GM21360 (cell line): ENCODE data around the gene NEMP1.
"Not testable (repeated sequence)": the region's sequence is repeated elsewhere in the genome, so short reads cannot be mapped to it uniquely, and the experiment has no call there.

Experiments
- ATAC-seq: cut with Tn5 transposase; IDR thresholded peaks from one replicate; pipeline ENCODE4 v1.9.1; 2021; ENCODE audit warnings: mild to moderate bottlenecking, moderate library complexity; ENCODE audit not compliant: unreplicated experiment

Gene NEMP1

DNA sequence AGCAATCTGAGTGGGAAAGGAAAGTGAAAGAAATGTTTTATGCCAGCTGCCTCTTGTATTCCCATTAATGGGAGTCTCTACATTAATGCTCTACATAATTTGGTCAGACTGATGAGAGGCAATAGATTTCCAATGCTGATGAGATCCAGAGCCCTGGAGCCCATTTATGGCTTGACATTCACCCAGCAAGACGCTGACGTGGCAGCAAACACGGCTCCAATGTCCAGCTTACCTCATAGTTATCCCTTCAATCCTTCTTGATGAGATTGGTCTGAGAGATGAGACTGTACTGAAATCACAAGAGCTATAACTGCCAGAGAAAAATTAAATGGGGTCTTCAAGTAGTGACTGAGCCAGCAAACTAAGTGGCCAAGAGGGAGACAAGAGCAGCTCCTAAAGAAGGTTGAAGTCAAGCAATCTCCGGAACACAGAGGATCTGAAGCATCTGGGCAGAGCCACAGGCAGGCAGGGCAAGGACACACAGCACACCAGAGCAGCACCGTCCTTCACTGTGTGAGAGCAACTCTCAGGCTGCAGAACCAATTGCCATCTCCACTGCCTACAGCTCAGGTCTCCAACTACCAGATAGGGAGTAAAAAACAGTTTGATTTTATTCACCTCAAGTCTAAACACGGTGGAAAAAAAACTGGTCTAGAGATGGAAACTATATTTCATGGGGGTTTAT lies 21.4 kb downstream of the NEMP1 start:
- ATAC-seq: no peak

DNA sequence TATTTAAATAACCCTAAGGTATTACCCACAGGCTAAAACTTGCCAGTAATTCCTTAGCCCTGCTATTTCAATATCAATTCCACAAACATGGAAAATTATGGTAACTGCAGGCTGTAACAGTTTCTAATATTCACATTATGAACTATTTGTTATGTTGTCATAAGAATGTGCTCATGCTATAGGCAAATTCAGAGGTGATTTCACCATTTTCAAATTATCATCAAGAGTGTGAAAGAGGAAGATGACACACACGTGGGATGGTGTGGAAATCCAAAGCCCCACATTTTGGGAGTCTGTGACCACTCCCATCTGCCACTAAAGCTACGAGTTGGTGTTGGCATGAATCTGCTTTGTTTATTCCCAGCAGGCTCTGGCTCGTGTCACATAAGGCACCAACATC lies 22.8 kb downstream of the NEMP1 start:
- ATAC-seq: no peak

DNA sequence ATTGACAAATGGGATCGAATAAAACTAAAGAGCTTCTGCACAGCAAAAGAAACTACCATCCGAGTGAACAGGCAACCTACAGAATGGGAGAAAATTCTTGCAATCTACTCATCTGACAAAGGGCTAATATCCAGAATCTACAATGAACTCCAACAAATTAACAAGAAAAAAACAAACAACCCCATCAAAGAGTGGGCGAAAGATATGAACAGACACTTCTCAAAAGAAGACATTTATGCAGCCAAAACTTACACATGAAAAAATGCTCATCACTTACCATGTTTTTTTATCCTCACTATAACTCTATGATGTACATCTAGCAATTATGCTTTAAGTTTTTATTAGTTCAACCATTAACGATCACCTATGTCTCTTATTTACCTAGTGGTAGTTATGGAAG lies 24.7 kb downstream of the NEMP1 start:
- not testable (repeated sequence) for ATAC-seq

DNA sequence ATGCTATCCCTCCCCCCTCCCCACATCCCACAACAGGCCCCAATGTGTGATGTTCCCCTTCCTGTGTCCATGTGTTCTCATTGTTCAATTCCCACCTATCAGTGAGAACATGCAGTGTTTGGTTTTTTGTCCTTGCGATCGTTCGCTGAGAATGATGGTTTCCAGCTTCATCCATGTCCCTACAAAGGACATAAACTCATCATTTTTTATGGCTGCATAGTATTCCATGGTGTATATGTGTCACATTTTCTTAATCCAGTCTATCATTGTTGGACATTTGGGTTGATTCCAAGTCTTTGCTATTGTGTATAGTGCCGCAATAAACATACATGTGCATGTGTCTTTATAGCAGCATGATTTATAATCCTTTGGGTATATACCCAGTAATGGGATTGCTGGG lies 25.4 kb downstream of the NEMP1 start:
- ATAC-seq: not testable (repeated sequence)

DNA sequence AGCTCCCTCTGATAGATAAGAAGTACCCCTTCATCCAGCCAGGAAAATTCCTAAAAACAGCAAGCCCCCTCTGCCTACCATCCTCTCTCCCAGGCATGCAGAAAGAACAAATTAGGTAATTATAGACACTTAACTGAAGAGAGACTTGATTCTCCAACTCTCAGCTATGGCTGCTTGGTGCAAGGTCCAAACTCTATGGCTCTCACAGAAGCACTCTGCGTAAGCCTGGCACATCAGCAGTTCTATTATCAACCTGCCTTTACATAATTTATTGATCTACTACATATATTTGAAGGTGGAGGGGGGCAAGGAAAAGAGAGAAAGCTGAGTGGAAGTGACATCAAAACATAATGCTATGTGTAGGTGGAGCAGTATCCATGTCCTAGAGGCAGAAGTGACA lies 27.6 kb downstream of the NEMP1 start:
- no peak for ATAC-seq

DNA sequence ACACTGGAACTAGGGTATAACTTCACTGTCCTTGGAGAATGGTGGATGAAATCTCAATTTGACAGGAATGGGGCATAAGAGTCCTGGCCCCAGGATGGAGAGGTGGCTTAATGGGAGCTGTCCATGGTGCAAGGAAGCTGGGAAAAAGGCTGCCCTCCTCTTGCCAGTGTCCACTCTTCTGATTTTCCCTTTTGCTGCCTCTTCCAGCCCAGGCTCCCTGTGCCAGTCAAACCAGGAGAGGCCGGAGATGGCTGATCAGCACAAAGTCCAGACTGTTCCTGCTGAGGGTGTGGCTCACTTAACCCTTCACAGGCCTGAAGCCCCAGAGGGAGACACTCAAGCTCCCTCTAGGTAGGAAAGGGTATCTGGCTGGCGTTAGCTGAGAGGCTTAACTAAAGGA lies 28.7 kb downstream of the NEMP1 start, which contains the start of gene MYO1A:
TSS of gene MYO1A (minus strand) at position 240 of the 400 bp plus-strand sequence. CDS start 1,806 bp downstream, outside the sequence.
- ATAC-seq: no peak

DNA sequence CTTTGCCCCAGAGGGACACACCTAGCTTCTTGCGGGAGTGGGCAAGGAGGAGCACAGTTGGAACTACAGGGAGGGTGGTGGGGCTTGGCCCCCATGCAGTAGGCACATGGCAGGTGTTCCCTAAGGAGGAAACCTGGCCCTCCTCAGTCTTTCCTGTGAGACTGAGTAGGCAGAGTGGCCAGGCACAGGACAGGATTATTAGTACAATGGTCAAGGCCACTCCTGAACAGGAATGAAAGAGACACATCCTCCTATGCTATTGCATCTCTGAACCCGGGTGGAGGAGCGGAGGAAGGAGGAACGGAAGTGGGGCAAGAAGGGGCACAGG lies 29.5 kb downstream of the NEMP1 start:
- no peak for ATAC-seq

DNA sequence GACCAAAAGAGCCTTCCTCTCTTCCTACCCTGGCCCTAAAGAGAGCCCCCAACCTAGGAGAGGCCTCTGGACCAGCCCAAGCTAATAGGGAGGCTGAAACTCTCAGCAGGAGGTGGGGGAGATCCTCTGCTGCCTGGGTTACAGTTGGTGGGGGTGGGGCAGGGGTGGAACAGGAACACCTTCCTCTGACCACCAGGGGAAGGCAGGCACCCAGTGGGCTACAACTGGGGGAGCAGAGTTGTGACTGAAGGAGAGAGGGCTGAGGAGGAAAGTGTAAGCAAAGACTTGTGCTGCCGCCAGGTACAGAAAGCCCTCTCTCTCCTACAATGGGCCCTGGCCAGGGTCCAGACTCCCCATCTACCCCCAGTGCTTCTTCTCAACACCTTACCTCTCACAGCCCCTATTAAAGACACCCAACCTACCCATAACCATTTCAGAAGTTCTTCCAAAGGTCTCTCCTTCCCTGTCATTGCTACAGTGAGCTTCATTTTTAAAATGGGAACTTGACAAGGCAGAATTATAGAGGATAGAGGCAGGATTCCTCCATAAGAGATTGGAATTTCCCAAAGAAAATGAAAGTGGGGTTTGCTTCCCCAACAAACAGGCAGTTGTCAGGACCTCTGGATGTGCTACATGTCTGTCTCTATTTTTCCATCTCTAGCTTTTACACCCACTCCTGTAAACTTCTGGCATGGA lies 30.0 kb downstream of the NEMP1 start:
- ATAC-seq: no peak

DNA sequence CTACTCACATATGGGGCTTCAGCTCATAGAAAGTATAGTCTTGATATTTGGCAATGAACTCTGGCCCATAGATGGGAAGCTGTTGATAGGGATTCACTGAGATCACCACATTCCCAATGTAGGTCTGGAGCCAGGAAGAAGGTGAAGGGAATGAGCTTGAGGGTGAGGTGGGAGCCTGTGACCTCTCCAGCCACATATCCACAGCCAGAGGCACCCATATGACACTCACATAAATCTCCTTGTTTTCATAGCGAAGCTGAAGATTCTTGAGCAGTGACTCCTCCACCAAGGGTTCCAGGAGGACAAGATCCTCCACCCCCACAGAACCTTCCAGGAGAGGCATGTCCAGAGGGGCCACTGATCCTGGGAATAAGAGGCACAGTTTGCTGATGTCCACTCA lies 30.6 kb downstream of the NEMP1 start:
- no peak for ATAC-seq

DNA sequence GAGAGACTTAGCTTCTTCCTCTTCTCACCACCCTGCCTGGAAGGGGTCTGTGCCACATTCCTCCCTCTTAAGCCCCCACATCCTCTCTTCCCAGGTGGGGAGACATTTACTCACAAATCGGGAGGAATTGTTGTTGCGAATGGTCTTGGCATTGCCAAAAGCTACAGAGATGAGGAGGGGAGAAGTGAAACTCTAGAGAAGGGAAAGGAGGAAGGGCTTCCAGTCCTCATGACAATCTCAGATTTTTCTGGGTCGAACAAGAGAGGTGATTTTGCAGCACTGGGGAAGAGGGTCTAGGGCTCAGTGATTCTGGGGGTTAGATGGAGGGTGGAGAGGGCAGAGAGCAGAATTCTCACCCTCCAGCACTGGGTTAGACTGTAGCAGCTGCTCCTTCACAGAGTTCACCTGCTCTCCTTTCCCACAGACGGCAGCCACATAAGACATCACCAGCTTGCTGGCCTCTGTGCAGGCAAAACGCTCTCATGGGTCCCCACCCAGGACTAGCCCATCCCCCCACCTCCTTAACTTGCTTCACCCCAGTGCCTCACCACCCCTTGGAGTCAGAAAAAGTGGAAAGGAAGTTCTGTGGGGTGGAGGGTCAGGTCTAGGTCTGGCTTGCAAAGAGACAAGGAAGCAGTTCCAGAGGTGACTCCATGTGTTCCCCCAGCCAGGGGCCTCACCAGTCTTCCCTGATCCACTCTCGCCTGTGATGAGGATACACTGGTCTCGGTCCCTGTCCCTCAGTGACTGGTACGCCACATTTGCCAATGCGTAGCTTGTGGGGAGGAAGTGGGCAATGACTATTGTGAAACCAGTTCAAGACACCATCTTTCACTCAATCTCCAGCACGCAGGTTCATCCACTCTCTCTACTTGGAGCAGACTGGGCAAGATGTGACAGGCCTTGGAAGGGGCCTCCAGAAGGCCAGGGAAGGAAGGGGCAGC lies 31.4 kb downstream of the NEMP1 start:
- no peak for ATAC-seq

DNA sequence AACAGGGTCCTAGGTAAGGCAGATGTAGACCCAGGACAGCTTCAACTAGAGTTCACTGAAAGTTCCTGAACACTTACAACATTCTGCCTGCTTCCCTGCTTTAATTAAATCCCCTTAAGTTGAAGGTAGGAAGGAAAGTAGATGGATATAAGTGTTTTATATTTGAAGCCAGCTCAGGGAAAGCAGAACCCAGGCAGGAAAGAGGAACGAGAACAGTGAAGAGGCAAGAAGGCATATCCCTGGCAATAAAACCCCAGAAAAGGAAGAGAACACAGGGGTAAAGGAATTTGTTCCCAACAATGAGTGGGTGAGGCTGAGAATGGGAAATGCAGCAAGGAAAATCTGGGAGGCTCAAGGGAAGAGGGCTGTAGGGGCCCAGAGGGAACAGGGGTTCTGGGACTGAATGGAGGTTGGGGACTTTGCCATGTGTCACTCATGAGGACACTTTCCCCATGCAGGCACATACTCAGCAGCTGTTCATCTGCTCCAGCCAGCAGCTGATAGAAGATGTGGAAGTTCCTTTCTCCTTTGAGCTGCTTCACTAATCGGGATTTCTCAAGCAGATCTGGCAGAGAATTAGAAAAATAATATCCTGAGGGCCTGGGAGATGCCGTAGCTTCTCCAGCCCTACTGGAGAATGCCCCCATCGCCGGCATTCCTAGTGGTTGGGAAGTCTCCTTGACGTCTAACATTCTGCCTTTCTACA lies 32.4 kb downstream of the NEMP1 start:
- ATAC-seq: no peak

DNA sequence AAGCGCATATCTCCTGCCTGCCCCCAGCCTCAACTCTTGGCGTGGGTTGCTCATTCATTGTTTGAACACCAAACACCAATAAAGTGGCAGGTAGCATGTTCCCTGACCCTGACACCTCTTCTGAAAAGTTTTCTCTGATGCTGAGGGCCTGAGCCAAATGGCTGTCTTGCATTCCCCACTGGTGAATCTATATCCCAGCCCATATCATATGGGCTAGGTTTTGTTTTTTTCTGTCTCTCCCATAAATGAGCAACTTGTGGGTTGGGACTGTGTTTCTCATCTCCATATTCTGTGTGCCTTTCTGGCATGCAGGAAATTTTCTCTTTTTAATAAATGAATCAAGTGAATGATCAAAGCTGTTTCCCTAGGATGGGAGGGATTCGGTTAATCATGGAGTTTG lies 33.7 kb downstream of the NEMP1 start:
- no peak for ATAC-seq

DNA sequence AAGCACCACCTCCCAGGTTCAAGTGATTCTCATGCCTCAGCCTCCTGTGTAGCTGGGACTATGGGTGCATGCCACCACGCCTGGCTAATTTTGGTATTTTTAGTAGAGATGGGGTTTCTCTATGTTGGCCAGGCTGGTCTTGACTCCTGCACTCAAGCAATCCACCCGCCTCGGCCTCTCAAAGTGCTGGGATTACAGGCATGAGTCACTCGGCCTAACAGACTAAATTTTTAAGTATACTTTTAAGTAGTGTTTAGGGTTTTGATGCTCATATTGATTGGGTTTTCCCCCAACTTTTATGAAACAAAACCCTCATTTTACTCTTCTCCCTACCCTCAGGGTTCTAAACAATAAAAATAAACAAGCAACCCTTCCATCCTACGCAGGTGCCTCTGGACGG lies 34.1 kb downstream of the NEMP1 start:
- no peak for ATAC-seq

DNA sequence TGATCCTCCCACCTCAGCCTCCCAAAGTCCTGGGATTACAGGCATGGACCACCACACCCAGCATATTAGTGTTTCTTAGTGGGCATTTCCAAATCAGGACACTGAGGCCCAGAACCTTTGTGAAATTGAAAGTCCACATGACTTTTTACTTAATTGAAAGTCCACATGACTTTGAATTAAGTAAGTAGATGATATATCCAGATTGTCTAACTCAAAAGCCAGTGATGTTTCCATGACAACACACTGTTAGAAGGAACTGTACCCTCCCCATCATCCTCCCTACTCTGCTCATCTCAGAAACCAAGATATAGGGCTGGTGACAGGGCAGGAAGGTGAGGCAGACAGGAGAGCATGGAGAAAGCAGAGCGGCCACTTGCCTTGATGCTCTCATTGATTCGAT lies 35.9 kb downstream of the NEMP1 start:
- ATAC-seq: no peak

DNA sequence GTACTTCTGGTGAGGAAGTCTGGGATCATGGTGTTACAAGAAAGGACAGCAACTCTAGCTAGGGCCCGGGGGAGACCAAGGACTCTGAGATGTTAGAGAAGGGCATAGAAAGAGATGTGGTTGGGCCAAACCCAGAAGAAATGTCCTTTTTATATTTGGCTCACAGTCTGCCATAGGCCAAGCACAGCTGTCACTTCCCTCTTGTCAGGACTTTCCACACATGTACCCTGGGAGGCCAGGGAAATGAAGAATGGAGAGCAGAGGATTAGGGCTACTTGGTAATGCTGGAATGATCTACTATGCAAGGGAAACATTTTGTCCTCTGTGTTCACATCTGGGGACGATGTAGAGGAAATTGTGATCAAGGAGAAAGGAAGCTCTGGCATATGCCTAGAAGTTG lies 37.8 kb downstream of the NEMP1 start:
- no peak for ATAC-seq

DNA sequence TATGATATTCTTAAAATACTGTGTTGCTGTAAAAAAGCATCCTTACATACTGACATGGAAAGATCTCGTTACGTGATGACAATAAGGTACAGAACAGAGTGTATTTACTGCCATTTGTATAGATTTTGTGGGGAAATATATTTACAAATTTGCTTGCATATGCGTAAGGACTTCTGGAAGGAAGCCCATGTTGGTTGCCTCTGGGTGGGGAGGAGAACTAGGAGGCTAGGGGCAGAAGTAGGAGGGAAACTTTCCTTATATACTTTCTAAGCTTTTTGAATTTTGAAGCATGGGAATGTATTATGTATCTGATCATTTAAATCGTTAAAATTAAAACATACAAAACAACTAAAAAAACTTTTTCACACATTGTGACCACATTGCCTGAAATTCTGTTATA lies 38.4 kb downstream of the NEMP1 start:
- ATAC-seq: no peak

DNA sequence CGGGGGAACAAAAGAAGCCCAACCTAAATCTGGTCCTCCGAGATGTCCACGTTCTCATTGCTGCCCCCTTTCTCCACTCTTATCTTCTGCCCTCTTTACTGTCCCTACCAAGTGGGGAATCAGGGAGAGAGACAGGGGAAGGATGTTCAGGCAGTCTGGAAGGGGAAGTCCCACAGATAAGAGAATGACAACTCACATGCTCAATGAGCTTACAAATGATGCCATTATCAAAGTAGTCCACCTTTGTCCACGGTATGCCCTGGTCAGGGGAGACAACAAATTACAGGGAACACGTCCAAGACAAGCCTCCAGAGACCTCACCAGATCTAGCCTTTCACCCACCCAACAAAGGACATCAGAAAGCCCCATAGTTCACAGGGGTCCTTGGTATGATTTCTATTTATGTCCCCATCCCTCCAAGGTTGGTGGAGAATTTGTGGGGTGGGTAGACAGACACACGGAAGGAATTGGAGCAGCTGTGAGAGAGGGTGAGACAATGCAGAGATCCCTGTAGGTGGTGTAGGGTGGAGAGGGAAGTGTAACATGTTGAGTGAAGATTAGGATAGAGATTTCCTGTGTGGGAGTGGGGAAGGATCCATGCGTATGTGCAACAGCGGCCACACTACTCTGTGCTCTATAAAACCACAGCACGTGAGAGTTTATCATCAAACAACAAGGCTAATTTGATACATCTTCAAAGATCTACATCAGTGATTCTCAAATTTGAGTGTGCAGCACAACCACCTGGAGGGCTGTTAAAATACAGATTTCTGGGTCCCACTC lies 39.4 kb downstream of the NEMP1 start:
- ATAC-seq: no peak

DNA sequence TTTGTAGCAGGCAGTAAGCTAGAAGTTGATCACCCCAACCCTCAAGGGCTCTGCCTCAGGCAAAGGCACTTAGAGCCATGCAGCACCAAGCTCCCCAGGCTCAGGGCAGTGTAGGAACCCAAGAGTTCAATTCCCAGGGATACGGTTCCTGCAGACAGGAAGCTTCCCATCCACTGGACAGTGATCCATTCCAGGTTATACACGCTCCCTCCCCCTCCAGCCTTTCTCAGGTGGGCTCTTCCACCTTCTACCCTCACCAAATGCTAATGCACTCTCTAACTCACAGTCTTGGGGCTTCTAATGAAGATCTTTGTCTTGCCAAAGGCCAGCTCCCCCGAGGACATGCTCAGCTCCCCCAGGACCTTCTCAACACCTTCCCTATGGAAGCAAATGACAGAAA lies 41.3 kb downstream of the NEMP1 start:
- ATAC-seq: no peak

DNA sequence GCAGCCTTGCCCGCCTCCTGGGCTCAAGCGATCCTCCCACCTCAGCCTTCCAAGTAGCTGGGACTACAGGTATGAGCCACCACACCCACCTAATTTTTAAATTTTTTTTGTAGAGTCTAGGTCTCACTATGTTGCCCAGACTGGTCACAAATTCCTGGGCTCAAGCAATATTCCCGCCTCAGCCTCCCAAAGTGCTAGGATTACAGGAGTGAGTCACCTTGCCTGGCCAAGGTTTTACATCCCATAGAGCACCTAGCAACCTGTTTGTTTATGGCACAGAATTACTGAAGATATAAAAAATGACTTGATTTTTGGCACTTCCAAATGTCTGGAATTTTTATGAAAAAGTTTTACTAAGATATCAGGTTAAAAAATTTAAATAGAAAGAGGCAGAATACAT lies 45.2 kb downstream of the NEMP1 start:
- no peak for ATAC-seq

DNA sequence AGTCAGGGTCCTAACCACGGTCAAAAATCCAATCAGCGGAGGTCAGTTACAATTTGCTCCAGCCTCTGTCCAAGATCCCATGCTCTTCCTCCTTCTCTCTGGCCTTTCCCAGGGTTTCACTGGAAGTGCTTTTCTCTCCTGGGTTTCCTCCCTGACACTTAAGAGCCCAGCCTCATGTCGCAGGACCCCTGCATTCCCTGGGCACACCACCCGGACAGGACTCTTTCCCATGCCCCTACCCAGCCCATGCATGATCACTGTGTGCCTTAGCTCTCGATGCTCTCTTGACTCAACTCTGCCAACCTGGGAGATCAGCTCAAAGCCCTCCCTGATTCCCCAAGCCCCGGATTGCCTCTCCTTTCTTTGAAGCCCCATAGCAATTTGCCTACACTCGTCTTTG lies 46.8 kb downstream of the NEMP1 start:
- no peak for ATAC-seq
